Neural cell (in vitro differentiated cells): Measurements from ENCODE around the gene LHPP.

ENCODE experiments used
- CTCF ChIP-seq: fragments of 450-650 bp; IDR thresholded peaks from 2 replicates; pipeline ENCODE4 v1.5.1; 2014; ENCODE audit warnings: antibody characterized with exemption, mild to moderate bottlenecking, moderate library complexity; ENCODE audit not compliant: poor library complexity, severe bottlenecking
- POLR2AphosphoS5 ChIP-seq: IDR thresholded peaks from 2 replicates; pipeline ENCODE4 v1.6.1; 2012
- REST ChIP-seq: IDR thresholded peaks from 2 replicates; pipeline ENCODE4 v1.6.1; 2012; ENCODE audit warnings: borderline replicate concordance

GRCh38 chr10:124547647-124548168, 86.1 kb downstream of the LHPP start:
- TF ChIP-seq CTCF = no peak
- no peak for TF ChIP-seq REST
- no peak for TF ChIP-seq POLR2AphosphoS5
